Measurements from ENCODE around the gene ERI3. TPM values are rescaled to one million over a fixed set of nuclear protein-coding genes. Genes with fewer than 3 reads are reported as not detected.

Gene ERI3
- total and polyA plus RNA-seq, 2 of the 13 experiments (the other 11 are each of a cell fraction or from before 2014, with no cell fraction given) = 35.6 to 35.9 TPM

GRCh38 chr1:44327679-44328491 lies 27.2 kb downstream of the ERI3 start (continued):
- TF ChIP-seq ZNF275 (CRISPR knock-in tag; IDR thresholded peaks at IDR 0.05; ENCODE audit: borderline replicate concordance) (no peak), IKZF5 (CRISPR knock-in tag; IDR thresholded peaks at IDR 0.05) (0 out of 2 replicates have a peak, but pooled peaks have one; percentile 36), KDM6A (CRISPR knock-in tag; IDR thresholded peaks at IDR 0.05; ENCODE audit: low read depth) (0 out of 2 replicates have a peak, but pooled peaks have one; percentile 11), CEBPG (CRISPR knock-in tag; IDR thresholded peaks at IDR 0.05) (peak; percentile 68; the same call in 1 of the 2 replicates), ZNF891 (CRISPR knock-in tag; IDR thresholded peaks at IDR 0.05) (no peak), NFIC (IDR thresholded peaks at IDR 0.05; ENCODE audit: low read length) (peak; percentile 35; the same call in 1 of the 2 replicates), CEBPB (IDR thresholded peaks at IDR 0.05; ENCODE audit: borderline replicate concordance, low read depth, low read length) (peak; percentile 89; the same call in 1 of the 2 replicates), HNF1B (CRISPR knock-in tag; IDR thresholded peaks at IDR 0.05) (0 out of 2 replicates have a peak, but pooled peaks have one; percentile 23), SALL1 (CRISPR knock-in tag; IDR thresholded peaks at IDR 0.05) (peak; percentile 71), SOX5 (CRISPR knock-in tag; IDR thresholded peaks at IDR 0.05; ENCODE audit: borderline replicate concordance) (peak; percentile 87), TEAD3 (CRISPR knock-in tag; optimal IDR thresholded peaks at IDR 0.05; ENCODE audit: borderline replicate concordance) (no peak), GATA4 (IDR thresholded peaks at IDR 0.05; ENCODE audit: borderline replicate concordance, low read depth) (no peak), EP300 (IDR thresholded peaks at IDR 0.05; ENCODE audit: low read depth in 2 of 2, low read length in 2 of 2) (0 out of 4 replicates have a peak, but pooled peaks of 1 of the 2 experiments have one; percentile 42), EP300 (CRISPR knock-in tag; IDR thresholded peaks at IDR 0.05; ENCODE audit: borderline replicate concordance) (no peak), RARA (CRISPR knock-in tag; IDR thresholded peaks at IDR 0.05) (0 out of 2 replicates have a peak, but pooled peaks have one; percentile 10), POLR2A (IDR thresholded peaks at IDR 0.05; ENCODE audit: insufficient read depth in 1 of 2, low read depth in 2 of 2, low read length in 2 of 2) (no peak), ARID5B (CRISPR knock-in tag; IDR thresholded peaks at IDR 0.05) (peak; percentile 77; the same call in 1 of the 2 replicates), TFAP4 (IDR thresholded peaks at IDR 0.05; ENCODE audit: borderline replicate concordance, low read depth) (peak; percentile 52; the same call in 1 of the 2 replicates), ZNF468 (CRISPR knock-in tag; IDR thresholded peaks at IDR 0.05) (no peak), LCORL (IDR thresholded peaks at IDR 0.05) (no peak), LCORL (CRISPR knock-in tag; IDR thresholded peaks at IDR 0.05) (peak; percentile 54; the same call in 1 of the 2 replicates)
